Osteocyte (in vitro differentiated cells): ENCODE data around the gene LTV1. TPM values are rescaled to one million over a fixed set of nuclear protein-coding genes. Genes with fewer than 3 reads are reported as not detected.

Source experiments
- DNase-seq: peaks from one replicate; pipeline ENCODE4 v3.0.0; 2021; ENCODE audit warnings: mixed read lengths; ENCODE audit not compliant: unreplicated experiment; ENCODE audit errors: extremely low spot score
- H3K27ac Mint-ChIP-seq: one replicate; pipeline ENCODE4 v1.8.0; 2021; ENCODE audit warnings: mild to moderate bottlenecking, mixed read lengths; ENCODE audit not compliant: unreplicated experiment
- H3K27me3 Mint-ChIP-seq: one replicate; pipeline ENCODE4 v1.8.0; 2021; ENCODE audit warnings: mixed read lengths; ENCODE audit not compliant: unreplicated experiment
- H3K36me3 Mint-ChIP-seq: one replicate; pipeline ENCODE4 v1.8.0; 2021; ENCODE audit warnings: mixed read lengths; ENCODE audit not compliant: unreplicated experiment
- H3K4me1 Mint-ChIP-seq: one replicate; pipeline ENCODE4 v1.8.0; 2021; ENCODE audit warnings: mixed read lengths; ENCODE audit not compliant: unreplicated experiment
- H3K4me3 Mint-ChIP-seq: one replicate; pipeline ENCODE4 v1.8.0; 2021; ENCODE audit warnings: mild to moderate bottlenecking, moderate library complexity, mixed read lengths; ENCODE audit not compliant: unreplicated experiment
- H3K9me3 Mint-ChIP-seq: one replicate; pipeline ENCODE4 v1.8.0; 2021; ENCODE audit warnings: mixed read lengths; ENCODE audit not compliant: unreplicated experiment
- CTCF ChIP-seq: fragments of 200-600 bp; sonication (generic); IDR thresholded peaks from 2 replicates; pipeline ENCODE4 v1.5.0; 2021; ENCODE audit warnings: antibody characterized with exemption, mild to moderate bottlenecking, moderate library complexity
- total RNA-seq: library from RNA; stranded (reverse); gene quantifications from 2 replicates; pipeline ENCODE4 v1.2.1, GENCODE V29; 2021

The LTV1 gene
- total RNA-seq, 1 donor from 2014 or later, result 20.3 TPM

GRCh38 chr6:143836150-143836549, 7.0 kb upstream of the LTV1 start:
- Mint-ChIP-seq H3K27ac (no peak overlapping the region), H3K27me3 (no peaks in the 10 kb centered on the region), H3K9me3 (no peaks in the 10 kb centered on the region), H3K4me1 (no peaks in the 10 kb centered on the region), H3K4me3 (no peak overlapping the region), H3K36me3 (peaks cover 14% of the 10 kb centered on the region)
- no peak for DNase-seq
- TF ChIP-seq CTCF, result no peak

- no peak overlapping the region for H3K27ac Mint-ChIP-seq
These were observed 4.7 kb upstream of the LTV1 start for GRCh38 chr6:143838395-143838794.

GRCh38 chr6:143839196-143839595, 3.9 kb upstream of the LTV1 start:
- no peak overlapping the region for H3K4me3 Mint-ChIP-seq
- peaks cover 6% of the 10 kb centered on the region for H3K36me3 Mint-ChIP-seq
- no peak for DNase-seq
- H3K9me3 Mint-ChIP-seq, result no peaks in the 10 kb centered on the region
- no peak overlapping the region for H3K27ac Mint-ChIP-seq
- peaks cover 13% of the 10 kb centered on the region for H3K4me1 Mint-ChIP-seq
- no peaks in the 10 kb centered on the region for H3K27me3 Mint-ChIP-seq
- no peak for TF ChIP-seq CTCF

More at GRCh38 chr6:143838395-143838794, 4.7 kb upstream of the LTV1 start:
- no peak for TF ChIP-seq CTCF
- Mint-ChIP-seq H3K9me3 (no peaks in the 10 kb centered on the region), H3K36me3 (peaks cover 6% of the 10 kb centered on the region), H3K27me3 (no peaks in the 10 kb centered on the region), H3K4me3 (no peak overlapping the region), H3K4me1 (peaks cover 6% of the 10 kb centered on the region)
- DNase-seq, result no peak

- no peak for TF ChIP-seq CTCF
- peaks cover 17% of the 10 kb centered on the region for H3K4me1 Mint-ChIP-seq
- peaks cover 6% of the 10 kb centered on the region for H3K36me3 Mint-ChIP-seq
- no peak overlapping the region for H3K27ac Mint-ChIP-seq
- DNase-seq, result no peak
- H3K4me3 Mint-ChIP-seq, result no peak overlapping the region
- no peaks in the 10 kb centered on the region for H3K9me3 Mint-ChIP-seq
- no peaks in the 10 kb centered on the region for H3K27me3 Mint-ChIP-seq
These were observed 2.4 kb upstream of the LTV1 start for GRCh38 chr6:143840595-143841265.

- no peak for TF ChIP-seq CTCF
- DNase-seq, result no peak
- H3K4me3 Mint-ChIP-seq, result peak overlapping the region; percentile 91
- peaks cover 10% of the 10 kb centered on the region for H3K36me3 Mint-ChIP-seq
- no peaks in the 10 kb centered on the region for H3K27me3 Mint-ChIP-seq
- H3K4me1 Mint-ChIP-seq, result peaks cover 17% of the 10 kb centered on the region
- H3K27ac Mint-ChIP-seq, result peak overlapping the region; percentile 99
- H3K9me3 Mint-ChIP-seq, result no peaks in the 10 kb centered on the region
These were observed 657 bp upstream of the LTV1 start for GRCh38 chr6:143842461-143842901.
